ENCODE measurements around the gene ZMIZ1.

ZMIZ1 gene

GRCh38 chr10:79241629-79241989, 172.8 kb downstream of the ZMIZ1 start:
- peaks cover 14% of the 10 kb centered on the region for H3K4me1 ChIP-seq (ENCODE audit: control insufficient read depth, insufficient read depth, low read length)
- H3K27ac ChIP-seq (ENCODE audit: extremely low read depth, low read depth, low read length): no peak overlapping the region; the same call in 1 of the 2 replicates
- TF ChIP-seq ZNF629 (tag by site-specific recombination; IDR thresholded peaks at IDR 0.05) (no peak), ZBTB21 (tag by site-specific recombination; IDR thresholded peaks at IDR 0.05) (no peak), ZNF341 (tag by site-specific recombination; IDR thresholded peaks at IDR 0.05; ENCODE audit: low read depth) (no peak), ZNF202 (tag by site-specific recombination; IDR thresholded peaks at IDR 0.05; ENCODE audit: borderline replicate concordance) (no peak), ZNF692 (tag by site-specific recombination; IDR thresholded peaks at IDR 0.05) (no peak), ZNF670 (tag by site-specific recombination; IDR thresholded peaks at IDR 0.05; ENCODE audit: low read depth) (no peak), EGR2 (tag by site-specific recombination; IDR thresholded peaks at IDR 0.05; ENCODE audit: low read depth) (no peak), GLIS2 (tag by site-specific recombination; IDR thresholded peaks at IDR 0.05) (no peak), MZF1 (tag by site-specific recombination; IDR thresholded peaks at IDR 0.05; ENCODE audit: borderline replicate concordance) (no peak), ZNF140 (tag by site-specific recombination; IDR thresholded peaks at IDR 0.05) (no peak), GLIS1 (tag by site-specific recombination; IDR thresholded peaks at IDR 0.05) (no peak), ZXDB (tag by site-specific recombination; IDR thresholded peaks at IDR 0.05) (no peak)
- CTCF ChIA-PET: interaction anchor here (0.6 to 1.2 kb wide), 4 partner anchors 37 to 1007 kb away, joined by 3 read pairs; no protein-coding TSS in a partner anchor
- POLR2A ChIA-PET: interaction anchor here (0.7 to 1.2 kb wide), 2 partner anchors 11 to 205 kb away, joined by 3 to 4 read pairs; no protein-coding TSS in a partner anchor
- no peaks in the 10 kb centered on the region for H3K9me3 ChIP-seq (ENCODE audit: control insufficient read depth, insufficient read depth, low read depth, low read length)
- no peaks in the 10 kb centered on the region for H3K36me3 ChIP-seq (ENCODE audit: control insufficient read depth in 2 of 2, insufficient read depth in 1 of 2, low read length in 2 of 2)
- H3K4me3 ChIP-seq (ENCODE audit: low read depth, low read length): no peak overlapping the region

GRCh38 chr10:79241990-79242619, 173.3 kb downstream of the ZMIZ1 start:
- peaks cover 14% of the 10 kb centered on the region for H3K4me1 ChIP-seq (ENCODE audit: control insufficient read depth, insufficient read depth, low read length)
- H3K36me3 ChIP-seq (ENCODE audit: control insufficient read depth in 2 of 2, insufficient read depth in 1 of 2, low read length in 2 of 2): no peaks in the 10 kb centered on the region
- peak overlapping the region; percentile 66; the same call in 1 of the 2 replicates for H3K27ac ChIP-seq (ENCODE audit: extremely low read depth, low read depth, low read length)
- H3K4me3 ChIP-seq (ENCODE audit: low read depth, low read length): peak overlapping the region; percentile 40
- POLR2A ChIA-PET: interaction anchor here (0.7 to 1.2 kb wide), 3 partner anchors 11 to 730 kb away, joined by 3 to 4 read pairs (median 3); no protein-coding TSS in a partner anchor
- H3K9me3 ChIP-seq (ENCODE audit: control insufficient read depth, insufficient read depth, low read depth, low read length): no peaks in the 10 kb centered on the region
- CTCF ChIA-PET: interaction anchor here (0.6 to 1.2 kb wide), 4 partner anchors 38 to 1008 kb away, joined by 3 read pairs; no protein-coding TSS in a partner anchor
- TF ChIP-seq ZNF654 (tag by site-specific recombination; IDR thresholded peaks at IDR 0.05; ENCODE audit: low read depth): no peak
- peak; percentile 69 for TF ChIP-seq SP7 (tag by site-specific recombination; IDR thresholded peaks at IDR 0.05)
- TF ChIP-seq KLF1 (tag by site-specific recombination; IDR thresholded peaks at IDR 0.05): peak; percentile 91
- no peak for TF ChIP-seq ZNF202 (tag by site-specific recombination; IDR thresholded peaks at IDR 0.05; ENCODE audit: borderline replicate concordance)
- peak; percentile 98 for TF ChIP-seq EGR2 (tag by site-specific recombination; IDR thresholded peaks at IDR 0.05; ENCODE audit: low read depth)
- 0 out of 2 replicates have a peak, but pooled peaks have one; percentile 6 for TF ChIP-seq ZNF692 (tag by site-specific recombination; IDR thresholded peaks at IDR 0.05)
- peak; percentile 98 for TF ChIP-seq ZFHX2 (tag by site-specific recombination; conservative IDR thresholded peaks at IDR 0.05)
- no peak for TF ChIP-seq ZBTB7A (tag by site-specific recombination; IDR thresholded peaks at IDR 0.05; ENCODE audit: low read depth)
- peak; percentile 9; the same call in 1 of the 2 replicates for TF ChIP-seq ZEB2 (tag by site-specific recombination; IDR thresholded peaks at IDR 0.05)
- TF ChIP-seq ZNF140 (tag by site-specific recombination; IDR thresholded peaks at IDR 0.05): no peak
- TF ChIP-seq ZNF341 (tag by site-specific recombination; IDR thresholded peaks at IDR 0.05; ENCODE audit: low read depth): peak; percentile 30; the same call in 1 of the 2 replicates
- TF ChIP-seq, protein P1, sequence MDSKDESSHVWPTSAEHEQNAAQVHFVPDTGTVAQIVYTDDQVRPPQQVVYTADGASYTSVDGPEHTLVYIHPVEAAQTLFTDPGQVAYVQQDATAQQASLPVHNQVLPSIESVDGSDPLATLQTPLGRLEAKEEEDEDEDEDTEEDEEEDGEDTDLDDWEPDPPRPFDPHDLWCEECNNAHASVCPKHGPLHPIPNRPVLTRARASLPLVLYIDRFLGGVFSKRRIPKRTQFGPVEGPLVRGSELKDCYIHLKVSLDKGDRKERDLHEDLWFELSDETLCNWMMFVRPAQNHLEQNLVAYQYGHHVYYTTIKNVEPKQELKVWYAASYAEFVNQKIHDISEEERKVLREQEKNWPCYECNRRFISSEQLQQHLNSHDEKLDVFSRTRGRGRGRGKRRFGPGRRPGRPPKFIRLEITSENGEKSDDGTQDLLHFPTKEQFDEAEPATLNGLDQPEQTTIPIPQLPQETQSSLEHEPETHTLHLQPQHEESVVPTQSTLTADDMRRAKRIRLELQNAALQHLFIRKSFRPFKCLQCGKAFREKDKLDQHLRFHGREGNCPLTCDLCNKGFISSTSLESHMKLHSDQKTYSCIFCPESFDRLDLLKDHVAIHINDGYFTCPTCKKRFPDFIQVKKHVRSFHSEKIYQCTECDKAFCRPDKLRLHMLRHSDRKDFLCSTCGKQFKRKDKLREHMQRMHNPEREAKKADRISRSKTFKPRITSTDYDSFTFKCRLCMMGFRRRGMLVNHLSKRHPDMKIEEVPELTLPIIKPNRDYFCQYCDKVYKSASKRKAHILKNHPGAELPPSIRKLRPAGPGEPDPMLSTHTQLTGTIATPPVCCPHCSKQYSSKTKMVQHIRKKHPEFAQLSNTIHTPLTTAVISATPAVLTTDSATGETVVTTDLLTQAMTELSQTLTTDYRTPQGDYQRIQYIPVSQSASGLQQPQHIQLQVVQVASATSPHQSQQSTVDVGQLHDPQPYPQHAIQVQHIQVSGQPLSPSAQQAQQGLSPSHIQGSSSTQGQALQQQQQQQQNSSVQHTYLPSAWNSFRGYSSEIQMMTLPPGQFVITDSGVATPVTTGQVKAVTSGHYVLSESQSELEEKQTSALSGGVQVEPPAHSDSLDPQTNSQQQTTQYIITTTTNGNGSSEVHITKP (tag by site-specific recombination; IDR thresholded peaks at IDR 0.05): peak; percentile 46
- no peak for TF ChIP-seq ZBTB1 (tag by site-specific recombination; IDR thresholded peaks at IDR 0.05)
- peak; percentile 53 for TF ChIP-seq ZNF335 (tag by site-specific recombination; conservative IDR thresholded peaks at IDR 0.05)
- no peak for TF ChIP-seq MZF1 (tag by site-specific recombination; IDR thresholded peaks at IDR 0.05; ENCODE audit: borderline replicate concordance)
- TF ChIP-seq WT1 (tag by site-specific recombination; IDR thresholded peaks at IDR 0.05): 0 out of 2 replicates have a peak, but pooled peaks have one; percentile 18
- peak; percentile 90 for TF ChIP-seq GLIS1 (tag by site-specific recombination; IDR thresholded peaks at IDR 0.05)
- TF ChIP-seq, protein P2, sequence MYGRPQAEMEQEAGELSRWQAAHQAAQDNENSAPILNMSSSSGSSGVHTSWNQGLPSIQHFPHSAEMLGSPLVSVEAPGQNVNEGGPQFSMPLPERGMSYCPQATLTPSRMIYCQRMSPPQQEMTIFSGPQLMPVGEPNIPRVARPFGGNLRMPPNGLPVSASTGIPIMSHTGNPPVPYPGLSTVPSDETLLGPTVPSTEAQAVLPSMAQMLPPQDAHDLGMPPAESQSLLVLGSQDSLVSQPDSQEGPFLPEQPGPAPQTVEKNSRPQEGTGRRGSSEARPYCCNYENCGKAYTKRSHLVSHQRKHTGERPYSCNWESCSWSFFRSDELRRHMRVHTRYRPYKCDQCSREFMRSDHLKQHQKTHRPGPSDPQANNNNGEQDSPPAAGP (tag by site-specific recombination; IDR thresholded peaks at IDR 0.05): peak; percentile 73
- TF ChIP-seq ZNF366 (tag by site-specific recombination; conservative IDR thresholded peaks at IDR 0.05): peak; percentile 53
- peak; percentile 65 for TF ChIP-seq KLF9 (tag by site-specific recombination; IDR thresholded peaks at IDR 0.05; ENCODE audit: low read depth)
- peak; percentile 52; the same call in 1 of the 2 replicates for TF ChIP-seq ZNF548 (tag by site-specific recombination; IDR thresholded peaks at IDR 0.05)

Data from HEK293 (cell line).